Erythroblast (primary cell): ENCODE measurements around the gene KLK3.

Experiments
- GATA1 ChIP-seq: IDR thresholded peaks from 2 replicates; pipeline ENCODE4 v1.6.1; 2011; ENCODE audit warnings: low read depth, mild to moderate bottlenecking, control low read depth, low read length, moderate library complexity
- POLR2A ChIP-seq: IDR thresholded peaks from 2 replicates; pipeline ENCODE4 v1.6.1; 2011; ENCODE audit warnings: mild to moderate bottlenecking, low read length

DNA sequence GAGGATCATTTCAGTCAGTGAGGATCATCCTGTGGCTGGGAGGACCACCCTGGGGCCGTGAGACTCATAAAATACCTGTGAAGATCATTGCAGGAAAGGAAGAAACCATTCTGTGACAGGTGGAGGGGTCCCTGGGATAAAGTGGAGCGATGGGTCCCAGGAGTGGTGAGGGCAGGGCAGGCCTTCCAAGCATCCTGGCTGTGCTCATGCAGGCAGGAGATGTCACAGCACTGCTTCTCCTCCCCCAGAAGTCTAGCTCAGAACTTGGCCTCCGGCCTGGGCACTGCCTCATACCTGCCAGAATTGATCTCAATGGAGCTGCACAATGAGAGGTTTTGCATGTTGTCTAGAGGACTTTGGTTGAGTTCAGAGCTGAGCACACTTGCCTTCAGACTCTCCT is 42.2 kb upstream of the KLK3 start:
- TF ChIP-seq POLR2A, result no peak
- TF ChIP-seq GATA1, result no peak
